GM19043 (cell line): Measurements from ENCODE around the gene CSNK1A1L.

Experiments
- ATAC-seq: cut with Tn5 transposase; IDR thresholded peaks from one replicate; pipeline ENCODE4 v1.9.1; 2021; ENCODE audit warnings: low read depth; ENCODE audit not compliant: unreplicated experiment

The CSNK1A1L gene

DNA sequence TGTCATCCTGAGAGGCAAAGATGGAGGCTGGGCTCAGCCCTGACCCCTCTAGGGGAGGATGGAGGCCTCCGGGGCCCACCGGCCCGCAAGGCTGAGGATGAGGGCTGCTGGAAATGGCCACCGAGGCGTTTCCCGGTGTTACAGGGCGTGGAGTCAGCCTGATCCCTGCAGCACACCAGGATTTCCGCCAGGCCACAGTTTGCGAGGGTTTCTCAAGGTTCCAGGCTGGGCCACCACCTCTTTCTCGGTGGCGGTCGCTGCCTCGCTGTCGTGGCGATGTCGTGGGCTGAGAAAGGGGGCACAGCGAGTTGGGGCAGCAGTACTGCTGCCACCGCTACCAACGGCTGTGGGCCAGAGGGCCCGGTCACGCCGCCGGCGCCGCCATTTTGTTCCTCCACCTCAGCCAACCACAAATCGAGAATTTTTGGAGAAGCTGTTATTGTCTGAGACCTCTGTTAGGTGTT is at the start of gene CSNK1A1L:
Gene CSNK1A1L (minus strand): TSS at position 414 of the 464 bp plus-strand sequence. CDS start 408 bp downstream, at position 6.
- no peak for ATAC-seq

- ATAC-seq, result no peak
Observed at GRCh38 chr13:37149380-37149779, 43.9 kb upstream of the CSNK1A1L start.

DNA sequence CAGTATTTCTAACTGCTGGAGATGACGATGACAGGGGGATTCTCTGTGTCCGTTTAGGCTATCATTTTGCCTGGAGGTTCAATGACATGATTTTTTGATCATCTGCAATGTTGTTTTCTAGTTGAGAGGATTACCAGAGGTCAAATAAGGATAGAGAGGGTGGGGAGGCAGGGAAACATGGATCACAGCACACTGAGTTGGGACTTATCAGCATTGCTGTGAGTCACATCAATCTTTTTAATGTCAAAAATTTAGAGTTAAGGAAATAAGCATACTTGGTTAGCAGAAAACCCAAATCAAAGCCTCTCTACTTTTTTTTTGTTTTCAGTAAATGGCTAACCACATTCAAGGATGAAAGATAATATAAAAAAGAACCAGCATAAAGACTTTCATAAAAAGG is 43.0 kb upstream of the CSNK1A1L start:
- ATAC-seq, result no peak

- ATAC-seq, result no peak
Observed at GRCh38 chr13:37144661-37145060, 39.2 kb upstream of the CSNK1A1L start.

- ATAC-seq, result no peak
Observed at GRCh38 chr13:37143911-37144310, 38.4 kb upstream of the CSNK1A1L start.

DNA sequence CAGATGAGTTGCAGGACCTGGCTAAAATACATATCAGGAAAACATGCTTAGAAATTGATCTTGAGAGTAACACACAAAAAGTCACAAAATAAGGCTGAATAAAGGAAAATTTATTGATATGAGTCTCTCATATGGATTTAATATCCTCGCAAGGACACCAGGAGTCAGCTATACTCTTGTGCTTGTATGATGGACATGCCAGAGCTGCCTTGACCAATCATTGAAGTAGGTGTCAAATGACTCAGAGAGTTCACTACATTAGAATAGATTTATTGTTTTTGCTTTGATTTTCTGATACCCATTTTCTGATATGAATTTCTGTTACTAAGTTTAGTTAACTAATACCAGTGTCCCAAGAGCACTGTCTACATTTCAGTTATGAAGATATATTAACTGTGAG is 37.4 kb upstream of the CSNK1A1L start:
- no peak for ATAC-seq

- no peak for ATAC-seq
Observed at GRCh38 chr13:37141011-37141410, 35.5 kb upstream of the CSNK1A1L start.

DNA sequence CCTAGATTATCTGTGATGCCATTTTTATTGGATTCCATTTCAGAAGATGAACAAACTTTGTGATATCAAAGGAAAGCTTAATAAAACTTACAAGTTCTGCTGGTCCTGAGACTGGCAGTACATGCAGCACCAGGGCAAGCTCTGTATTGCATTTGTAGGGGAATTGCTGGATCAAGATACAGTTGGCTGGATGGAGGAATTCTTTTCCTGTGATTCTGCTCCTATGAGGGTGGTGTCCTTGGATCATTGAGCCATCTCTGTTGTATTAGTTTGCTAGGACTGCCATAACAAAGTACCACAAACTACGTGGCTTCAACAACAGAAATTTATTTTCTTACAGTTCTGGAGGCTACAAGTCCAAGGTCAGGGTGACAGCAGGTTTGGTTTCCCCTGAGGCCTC is 33.9 kb upstream of the CSNK1A1L start:
- ATAC-seq, result no peak

GRCh38 chr13:37138926-37139325 is 33.5 kb upstream of the CSNK1A1L start:
- ATAC-seq, result no peak

- no peak for ATAC-seq
Observed at GRCh38 chr13:37138169-37138568, 32.7 kb upstream of the CSNK1A1L start.

- no peak for ATAC-seq
Observed at GRCh38 chr13:37136633-37137032, 31.2 kb upstream of the CSNK1A1L start.

GRCh38 chr13:37136187-37136586 is 30.7 kb upstream of the CSNK1A1L start:
- ATAC-seq, result no peak

GRCh38 chr13:37134411-37135041 is 29.1 kb upstream of the CSNK1A1L start:
- ATAC-seq, result no peak

DNA sequence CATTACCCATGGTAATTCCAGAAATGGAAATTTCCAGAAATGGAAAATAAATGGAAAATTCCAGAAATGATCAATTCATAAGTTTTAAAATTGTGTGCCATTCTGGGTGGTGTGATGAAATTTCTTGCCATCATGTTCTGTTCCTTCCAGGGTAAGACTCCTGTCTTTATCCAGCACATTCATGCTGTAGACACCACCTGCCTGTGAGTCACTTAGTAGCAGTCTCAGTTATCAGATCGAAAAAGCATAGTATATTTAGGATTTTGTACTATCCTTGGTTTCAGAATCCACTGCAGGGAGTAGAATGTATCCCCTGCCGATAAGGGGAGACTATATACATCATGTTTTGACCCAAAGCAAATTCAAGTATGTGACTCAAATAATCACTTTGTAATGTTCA is 26.7 kb upstream of the CSNK1A1L start:
- no peak for ATAC-seq

- no peak for ATAC-seq
Observed at GRCh38 chr13:37131092-37131491, 25.6 kb upstream of the CSNK1A1L start.

DNA sequence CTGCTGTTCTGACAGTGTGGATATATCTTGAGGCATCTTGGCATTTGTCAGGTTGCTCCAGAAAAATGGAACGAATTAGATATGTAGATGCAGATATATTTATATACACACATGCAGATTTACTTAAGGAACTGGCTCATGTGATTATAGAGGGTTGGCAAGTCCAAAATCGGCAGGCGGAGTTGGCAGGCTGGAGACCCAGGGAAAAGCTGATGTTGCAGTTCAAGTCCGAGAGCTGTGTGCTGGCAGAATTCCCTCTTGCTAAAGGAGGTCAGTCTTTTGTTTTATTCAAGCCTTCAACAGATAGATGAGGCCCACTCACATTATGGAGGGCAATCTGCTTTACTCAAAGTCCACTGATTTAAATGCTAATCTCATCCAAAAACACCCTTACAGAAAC is 24.4 kb upstream of the CSNK1A1L start:
- ATAC-seq, result no peak

DNA sequence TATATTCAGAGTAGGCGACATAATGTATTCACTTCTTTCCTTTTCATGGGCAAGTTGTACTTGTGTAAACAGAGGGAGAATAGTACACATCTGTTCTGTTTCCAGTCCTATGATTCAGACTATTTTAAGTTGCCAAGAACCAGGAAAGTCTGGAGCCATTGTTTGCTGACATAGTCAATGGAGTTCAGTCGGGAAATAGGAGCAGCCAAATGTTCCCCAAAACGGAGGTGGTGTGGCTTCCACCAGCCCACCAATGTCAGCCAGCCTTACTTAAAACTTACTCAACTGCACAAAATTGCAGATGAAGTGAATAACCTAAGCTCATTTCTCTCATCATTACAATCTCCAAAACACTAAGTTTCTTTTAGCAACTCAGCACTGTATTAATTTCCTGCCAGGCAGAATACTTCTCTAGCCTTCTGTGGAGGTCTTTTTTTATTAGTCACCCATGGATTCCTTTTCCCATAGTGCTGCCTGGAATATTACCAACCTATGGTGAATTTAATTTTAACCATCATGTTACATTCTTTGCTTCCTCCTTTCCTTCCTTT is 22.3 kb upstream of the CSNK1A1L start:
- no peak for ATAC-seq

GRCh38 chr13:37123337-37123736 is 17.9 kb upstream of the CSNK1A1L start:
- ATAC-seq, result no peak

DNA sequence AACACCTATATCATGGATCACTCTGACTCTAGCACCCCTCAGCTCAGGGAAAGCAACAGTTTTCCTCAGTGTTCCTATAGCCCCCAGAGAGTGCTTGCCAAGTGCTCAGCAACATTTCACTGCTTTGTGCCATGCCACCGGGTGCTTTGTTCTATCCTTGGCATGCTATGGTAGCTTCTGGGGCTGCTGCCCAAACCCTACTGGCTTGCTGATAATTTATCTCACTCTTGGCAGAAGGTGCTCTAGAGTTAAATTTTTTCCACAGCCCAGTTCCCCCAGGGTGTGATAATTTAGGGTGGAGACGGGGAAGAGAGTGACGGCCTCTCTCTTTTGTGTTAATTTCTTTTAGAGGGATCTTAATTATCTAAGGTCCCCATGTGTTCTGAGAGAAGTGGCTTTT is 12.6 kb upstream of the CSNK1A1L start:
- no peak for ATAC-seq

GRCh38 chr13:37114250-37114649 is 8.8 kb upstream of the CSNK1A1L start:
- ATAC-seq, result no peak

DNA sequence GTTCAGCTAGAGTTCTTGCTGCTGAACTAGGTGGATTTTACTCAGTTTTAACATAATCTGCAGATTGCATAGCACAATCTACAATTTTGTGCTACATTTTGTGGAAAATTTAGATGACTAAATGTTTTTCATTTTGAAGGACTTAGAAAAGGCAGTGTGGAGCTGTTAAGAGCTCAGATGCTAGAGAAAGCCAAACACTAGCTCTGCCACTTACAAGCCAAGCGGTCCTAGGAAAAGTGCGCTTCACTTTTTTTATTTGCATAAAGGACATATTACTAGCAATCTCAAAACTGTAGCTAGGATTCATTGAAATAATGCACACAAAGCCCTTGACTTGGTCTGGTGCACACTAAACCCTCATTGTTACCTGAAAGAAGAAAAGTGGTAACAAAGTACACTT is 8.1 kb upstream of the CSNK1A1L start:
- no peak for ATAC-seq

- no peak for ATAC-seq
Observed at GRCh38 chr13:37109051-37109678, 3.7 kb upstream of the CSNK1A1L start.
